PC-3 (cell line): ENCODE data around the gene HS3ST5. TPM values are rescaled to one million over a fixed set of nuclear protein-coding genes. Genes with fewer than 3 reads are reported as not detected.

Experiments used
- ATAC-seq: fragments of 200-7000 bp; cut with Tn5 transposase; 2 replicates; pipeline ENCODE4 v1.9.1; 2020; ENCODE audit warnings: mild to moderate bottlenecking, moderate library complexity
- BruUV-seq: library from RNA; stranded (reverse); fragments of 400-500 nt; replicated peaks from 2 replicates; lab custom pipeline; 2021; lab: Mats Ljungman, UMichigan
- CTCF ChIA-PET: fragments of 300-600 bp; sonication (Branson Sonifier 250); formaldehyde crosslinking; loops from one replicate; lab custom pipeline; 2022; ENCODE audit warnings: antibody characterized with exemption; lab: Charles Lee
- POLR2A ChIA-PET: fragments of 300-600 bp; sonication (Branson Sonifier 250); formaldehyde crosslinking; loops from one replicate; lab custom pipeline; 2022; ENCODE audit warnings: antibody characterized with exemption; ENCODE audit not compliant: unreplicated experiment; lab: Charles Lee
- DNase-seq: peaks from one replicate; pipeline ENCODE4 v3.0.0-alpha.2; 2015
- H2AFZ ChIP-seq: fragments of 300-600 bp; sonication (generic); 2 replicates; pipeline ENCODE4 v1.6.0; 2016; ENCODE audit warnings: antibody characterized with exemption, low read length
- H3F3A ChIP-seq: fragments of 300-600 bp; sonication (generic); one replicate; pipeline ENCODE4 v1.6.0; 2017; ENCODE audit warnings: antibody characterized with exemption, low read length, control low read depth, mild to moderate bottlenecking; ENCODE audit not compliant: unreplicated experiment
- H3K27ac ChIP-seq: fragments of 300-600 bp; sonication (generic); 2 replicates; pipeline ENCODE4 v1.5.1; 2016; ENCODE audit warnings: mild to moderate bottlenecking, low read length
- H3K27me3 ChIP-seq: fragments of 300-600 bp; sonication (generic); 2 replicates; pipeline ENCODE4 v1.6.1; 2016; ENCODE audit warnings: low read length, mixed read lengths
- H3K36me3 ChIP-seq: fragments of 300-600 bp; sonication (generic); 2 replicates; pipeline ENCODE4 v1.6.1; 2016; ENCODE audit warnings: low read depth, mixed run types, low read length, mixed read lengths
- H3K4me1 ChIP-seq: fragments of 300-600 bp; sonication (generic); 2 replicates; pipeline ENCODE4 v1.5.1; 2016; ENCODE audit warnings: low read length; ENCODE audit not compliant: insufficient read depth
- H3K4me2 ChIP-seq: fragments of 300-600 bp; sonication (generic); 2 replicates; pipeline ENCODE4 v1.6.0; 2016; ENCODE audit warnings: low read length
- H3K4me3 ChIP-seq: fragments of 300-600 bp; sonication (generic); 2 replicates; pipeline ENCODE4 v1.5.1; 2016; ENCODE audit warnings: mild to moderate bottlenecking, low read length, mixed read lengths
- H3K79me2 ChIP-seq: fragments of 300-600 bp; sonication (generic); 2 replicates; pipeline ENCODE4 v1.6.1; 2017; ENCODE audit warnings: low read length, mixed read lengths
- H3K9ac ChIP-seq: fragments of 300-600 bp; sonication (generic); 2 replicates; pipeline ENCODE4 v1.6.0; 2016; ENCODE audit warnings: mild to moderate bottlenecking, low read length
- H3K9me2 ChIP-seq: fragments of 300-600 bp; sonication (generic); replicated peaks from 2 replicates; pipeline ENCODE4 v1.6.1; 2016; ENCODE audit warnings: mixed run types, low read length, mixed read lengths
- H3K9me3 ChIP-seq: fragments of 300-600 bp; sonication (generic); 2 replicates; pipeline ENCODE4 v1.6.1; 2016; ENCODE audit warnings: low read length, mixed read lengths
- H4K20me1 ChIP-seq: fragments of 300-600 bp; sonication (generic); 2 replicates; pipeline ENCODE4 v1.6.1; 2016; ENCODE audit warnings: low read length, mixed read lengths
- CTCF ChIP-seq: fragments of 300-600 bp; sonication (generic); conservative IDR thresholded peaks from 2 replicates; pipeline ENCODE4 v1.5.1; 2017; ENCODE audit warnings: antibody characterized with exemption, low read depth, mild to moderate bottlenecking, low read length
- EZH2 ChIP-seq: fragments of 300-600 bp; sonication (generic); IDR thresholded peaks from one replicate; pipeline ENCODE4 v1.6.1; 2017; ENCODE audit warnings: antibody characterized with exemption, mild to moderate bottlenecking, low read length; ENCODE audit not compliant: unreplicated experiment
- EZH2phosphoT487 ChIP-seq: fragments of 300-600 bp; sonication (generic); IDR thresholded peaks from 2 replicates; pipeline ENCODE4 v1.6.1; 2018; ENCODE audit warnings: mild to moderate bottlenecking, antibody characterized with exemption, low read length, borderline replicate concordance
- intact Hi-C: fragments of 100-400 bp; cut with micrococcal nuclease; formaldehyde crosslinking; loops from 2 replicates; pipeline ENCODE4 v1.9.0; 2023
- total RNA-seq: library from RNA; depleted of rRNA; stranded (reverse); fragments of >200 nt; gene quantifications from 2 replicates; pipeline ENCODE4 v1.2.3, GENCODE V29; 2014

HS3ST5 gene
- total RNA-seq, 1 experiment from 2014 or later = 1.2 TPM

- Histone ChIP-seq H3K4me1 (peaks cover 30% of the 10 kb centered on the region), H3K79me2 (peaks cover 7% of the 10 kb centered on the region; the same call in 1 of the 2 replicates), H3K4me2 (peak overlapping the region; percentile 99), H3K9me3 (no peaks in the 10 kb centered on the region), H3K27ac (peak overlapping the region; percentile 53), H3K9me2 (no peaks in the 10 kb centered on the region), H3F3A (no peaks in the 10 kb centered on the region), H2AFZ (no peak overlapping the region), H3K9ac (no peak overlapping the region), H4K20me1 (no peaks in the 10 kb centered on the region), H3K27me3 (no peaks in the 10 kb centered on the region), H3K4me3 (peak overlapping the region; percentile 21; the same call in 1 of the 2 replicates), H3K36me3 (no peaks in the 10 kb centered on the region)
- DNase-seq (no peak), ATAC-seq (no peak)
- BruUV-seq = no TSS peak
- CTCF ChIA-PET = interaction anchor here (0.6 kb wide), 1 partner anchor 19 kb away, joined by 3 read pairs; no protein-coding TSS in a partner anchor
- TF ChIP-seq EZH2 (no peak), EZH2phosphoT487 (no peak), CTCF (no peak)
- POLR2A ChIA-PET = no interaction called here
- intact Hi-C loops = loop anchor here (2.0 to 10.0 kb wide), 6 partner anchors 20 to 1550 kb away; no protein-coding TSS in a partner anchor
Observed at GRCh38 chr6:114344971-114345275, 2.1 kb upstream of the HS3ST5 start.

GRCh38 chr6:114344246-114344970 is 1.6 kb upstream of the HS3ST5 start:
- no peaks in the 10 kb centered on the region for H3K9me2 ChIP-seq
- BruUV-seq = no TSS peak
- H2AFZ ChIP-seq = no peak overlapping the region; the same call in 1 of the 2 replicates
- H3K9ac ChIP-seq = no peak overlapping the region
- DNase-seq (peak; percentile 42), ATAC-seq (no peak)
- no peak for TF ChIP-seq EZH2phosphoT487
- TF ChIP-seq EZH2 = no peak
- TF ChIP-seq CTCF = no peak
- ChIA-PET CTCF (interaction anchor here (0.6 to 1.7 kb wide), 3 partner anchors 20 to 348 kb away, joined by 3 to 8 read pairs (median 7); no protein-coding TSS in a partner anchor), POLR2A (no interaction called here)
- H3F3A ChIP-seq = no peaks in the 10 kb centered on the region
- peak overlapping the region; percentile 94 for H3K4me3 ChIP-seq
- no peaks in the 10 kb centered on the region for H3K27me3 ChIP-seq
- no peaks in the 10 kb centered on the region for H3K36me3 ChIP-seq
- intact Hi-C loops = loop anchor here (2.0 to 10.0 kb wide), 6 partner anchors 20 to 1550 kb away; no protein-coding TSS in a partner anchor
- H3K79me2 ChIP-seq = peaks cover 7% of the 10 kb centered on the region; the same call in 1 of the 2 replicates
- no peaks in the 10 kb centered on the region for H4K20me1 ChIP-seq
- H3K4me2 ChIP-seq = peak overlapping the region; percentile 99
- H3K4me1 ChIP-seq = peaks cover 33% of the 10 kb centered on the region
- H3K9me3 ChIP-seq = no peaks in the 10 kb centered on the region
- peak overlapping the region; percentile 53 for H3K27ac ChIP-seq

- H3K79me2 ChIP-seq = peaks cover 8% of the 10 kb centered on the region
- H3F3A ChIP-seq = no peaks in the 10 kb centered on the region
- DNase-seq = no peak
- peak overlapping the region; percentile 99 for H2AFZ ChIP-seq
- peak overlapping the region; percentile 99 for H3K4me2 ChIP-seq
- ChIA-PET POLR2A (no interaction called here), CTCF (interaction anchor here (1.0 to 1.7 kb wide), 2 partner anchors 20 to 347 kb away, joined by 3 to 8 read pairs; no protein-coding TSS in a partner anchor)
- intact Hi-C loops = loop anchor here (2.0 to 10.0 kb wide), 6 partner anchors 21 to 1551 kb away; no protein-coding TSS in a partner anchor
- H3K4me1 ChIP-seq = peaks cover 39% of the 10 kb centered on the region
- no peak overlapping the region for H3K27ac ChIP-seq
- no peaks in the 10 kb centered on the region for H3K36me3 ChIP-seq
- H4K20me1 ChIP-seq = no peaks in the 10 kb centered on the region
- H3K9me2 ChIP-seq = no peaks in the 10 kb centered on the region
- no TSS peak for BruUV-seq
- TF ChIP-seq EZH2phosphoT487 (no peak), EZH2 (no peak)
- peak overlapping the region; percentile 94 for H3K4me3 ChIP-seq
- H3K9me3 ChIP-seq = no peaks in the 10 kb centered on the region
- H3K9ac ChIP-seq = peak overlapping the region; percentile 70
- no peak for ATAC-seq
- no peaks in the 10 kb centered on the region for H3K27me3 ChIP-seq
Observed at GRCh38 chr6:114343782-114344144, 940 bp upstream of the HS3ST5 start.
